Caco-2 (cell line): ENCODE data around the gene PLEKHN1. TPM values are rescaled to one million over a fixed set of nuclear protein-coding genes. Genes with fewer than 3 reads are reported as not detected.

Experiments used
- BruUV-seq: library from RNA; stranded (reverse); fragments of 400-500 nt; replicated peaks from 2 replicates; lab custom pipeline; 2021; lab: Mats Ljungman, UMichigan
- CTCF ChIA-PET: fragments of 300-600 bp; sonication (Branson Sonifier 250); formaldehyde crosslinking; loops from one replicate; lab custom pipeline; 2022; ENCODE audit warnings: antibody characterized with exemption; lab: Charles Lee
- POLR2A ChIA-PET: fragments of 300-600 bp; sonication (Branson Sonifier 250); formaldehyde crosslinking; loops from one replicate; lab custom pipeline; 2022; ENCODE audit warnings: antibody characterized with exemption; lab: Charles Lee
- DNase-seq, 2 experiments: peaks; one replicate each; pipeline versions ENCODE4 v3.0.0 to v3.0.0-alpha.2; 2020 to 2022
- H3K27me3 ChIP-seq: replicated peaks from 2 replicates; pipeline ENCODE4 v1.6.0; 2011; ENCODE audit warnings: low read length; ENCODE audit not compliant: control insufficient read depth, insufficient read depth
- H3K36me3 ChIP-seq: 2 replicates; pipeline ENCODE4 v1.5.1; 2011; ENCODE audit warnings: low read length; ENCODE audit not compliant: control insufficient read depth, insufficient read depth
- H3K4me1 ChIP-seq: fragments of 250-450 bp; sonication (Bioruptor Pico); 2 replicates; pipeline ENCODE4 v1.5.1; 2020; ENCODE audit warnings: mild to moderate bottlenecking
- H3K4me3 ChIP-seq: 2 replicates; pipeline ENCODE4 v1.5.1; 2011; ENCODE audit warnings: low read depth, mild to moderate bottlenecking, control low read depth, low read length
- H3K9me3 ChIP-seq: fragments of 250-450 bp; sonication (Bioruptor Pico); 2 replicates; pipeline ENCODE4 v1.5.1; 2020; ENCODE audit warnings: mild to moderate bottlenecking, moderate library complexity
- H3K27ac Mint-ChIP-seq: one replicate; pipeline ENCODE4 v1.8.0; 2022; ENCODE audit warnings: mixed read lengths; ENCODE audit not compliant: unreplicated experiment
- H3K27me3 Mint-ChIP-seq: one replicate; pipeline ENCODE4 v1.8.0; 2022; ENCODE audit warnings: mixed read lengths; ENCODE audit not compliant: insufficient read depth, unreplicated experiment
- H3K36me3 Mint-ChIP-seq: one replicate; pipeline ENCODE4 v1.8.0; 2022; ENCODE audit warnings: mild to moderate bottlenecking, mixed read lengths; ENCODE audit not compliant: insufficient read depth, unreplicated experiment
- H3K4me1 Mint-ChIP-seq: one replicate; pipeline ENCODE4 v1.8.0; 2022; ENCODE audit warnings: low read depth, mixed read lengths; ENCODE audit not compliant: unreplicated experiment
- H3K4me3 Mint-ChIP-seq: one replicate; pipeline ENCODE4 v1.8.0; 2022; ENCODE audit warnings: mild to moderate bottlenecking, moderate library complexity, mixed read lengths; ENCODE audit not compliant: unreplicated experiment
- H3K9me3 Mint-ChIP-seq: one replicate; pipeline ENCODE4 v1.8.0; 2022; ENCODE audit warnings: mixed read lengths; ENCODE audit not compliant: unreplicated experiment
- CTCF ChIP-seq, 2 experiments: fragments of 200-600 bp in 1 of 2; IDR thresholded peaks; 1 replicate in 1 of 2; 2 replicates in 1 of 2; pipeline versions ENCODE4 v1.5.1 to v1.8.0; 2011 to 2022; ENCODE audit warnings: antibody characterized with exemption in 1 of 2, control low read depth in 1 of 2, inconsistent platforms in 1 of 2, low read depth in 1 of 2, low read length in 1 of 2, mild to moderate bottlenecking in 1 of 2, moderate library complexity in 1 of 2; ENCODE audit not compliant: insufficient read depth in 1 of 2, severe bottlenecking in 1 of 2, unreplicated experiment in 1 of 2
- intact Hi-C: fragments of 100-400 bp; cut with micrococcal nuclease; formaldehyde crosslinking; loops from one replicate; pipeline ENCODE4 v1.10.0; 2022; ENCODE audit not compliant: unreplicated experiment
- total RNA-seq: library from RNA; stranded (reverse); gene quantifications from 2 replicates; pipeline ENCODE4 v1.2.3, GENCODE V29; 2022

PLEKHN1 gene
- total RNA-seq, 1 experiment from 2014 or later, result 3.1 TPM

GRCh38 chr1:934991-935750 is 31.1 kb upstream of the PLEKHN1 start:
- ChIA-PET POLR2A (no interaction called here), CTCF (no interaction called here)
- Mint-ChIP-seq H3K27me3 (peaks cover 4% of the 10 kb centered on the region), H3K4me1 (peaks cover 6% of the 10 kb centered on the region), H3K36me3 (no peaks in the 10 kb centered on the region), H3K4me3 (no peak overlapping the region), H3K9me3 (no peaks in the 10 kb centered on the region), H3K27ac (no peak overlapping the region)
- Histone ChIP-seq H3K4me3 (no peak overlapping the region), H3K4me1 (no peaks in the 10 kb centered on the region), H3K36me3 (no peaks in the 10 kb centered on the region), H3K9me3 (no peaks in the 10 kb centered on the region), H3K27me3 (peaks cover 2% of the 10 kb centered on the region; the same call in 1 of the 2 replicates)
- TF ChIP-seq CTCF (IDR thresholded peaks at IDR 0.05; ENCODE audit: insufficient read depth in 1 of 2, low read depth in 1 of 2, low read length in 1 of 2, severe bottlenecking in 1 of 2, unreplicated experiment in 1 of 2), result no peak
- intact Hi-C loops, result loop anchor here (5.0 kb wide), 1 partner anchor 33 kb away; no protein-coding TSS in a partner anchor
- DNase-seq, result no peak
- no TSS peak for BruUV-seq

GRCh38 chr1:935751-936231 is 30.5 kb upstream of the PLEKHN1 start:
- H3K27ac Mint-ChIP-seq, result no peak overlapping the region
- Histone ChIP-seq H3K9me3 (no peaks in the 10 kb centered on the region), H3K4me1 (peaks cover 5% of the 10 kb centered on the region), H3K36me3 (no peaks in the 10 kb centered on the region), H3K4me3 (no peak overlapping the region), H3K27me3 (peaks cover 6% of the 10 kb centered on the region; the same call in 1 of the 2 replicates)
- H3K4me1 Mint-ChIP-seq, result peaks cover 6% of the 10 kb centered on the region
- intact Hi-C loops, result loop anchor here (5.0 kb wide), 1 partner anchor 33 kb away; no protein-coding TSS in a partner anchor
- CTCF ChIA-PET, result no interaction called here
- peaks cover 3% of the 10 kb centered on the region for H3K36me3 Mint-ChIP-seq
- TF ChIP-seq CTCF (IDR thresholded peaks at IDR 0.05; ENCODE audit: insufficient read depth in 1 of 2, low read depth in 1 of 2, low read length in 1 of 2, severe bottlenecking in 1 of 2, unreplicated experiment in 1 of 2), result no peak
- no peak overlapping the region for H3K4me3 Mint-ChIP-seq
- POLR2A ChIA-PET, result no interaction called here
- no peaks in the 10 kb centered on the region for H3K9me3 Mint-ChIP-seq
- BruUV-seq, result no TSS peak
- H3K27me3 Mint-ChIP-seq, result peaks cover 4% of the 10 kb centered on the region
- DNase-seq, result no peak

GRCh38 chr1:936348-937264 is 29.7 kb upstream of the PLEKHN1 start:
- peaks cover 6% of the 10 kb centered on the region; the same call in 1 of the 2 replicates for H3K27me3 ChIP-seq
- TF ChIP-seq CTCF (IDR thresholded peaks at IDR 0.05; ENCODE audit: insufficient read depth in 1 of 2, low read depth in 1 of 2, low read length in 1 of 2, severe bottlenecking in 1 of 2, unreplicated experiment in 1 of 2), result no peak

More at GRCh38 chr1:936348-937264, 29.7 kb upstream of the PLEKHN1 start:
- Mint-ChIP-seq H3K9me3 (no peaks in the 10 kb centered on the region), H3K4me1 (peaks cover 6% of the 10 kb centered on the region), H3K27ac (no peak overlapping the region), H3K4me3 (no peak overlapping the region), H3K27me3 (peaks cover 6% of the 10 kb centered on the region), H3K36me3 (peaks cover 7% of the 10 kb centered on the region)
- DNase-seq, result no peak
- peaks cover 12% of the 10 kb centered on the region for H3K4me1 ChIP-seq
- H3K4me3 ChIP-seq, result no peak overlapping the region
- intact Hi-C loops, result loop anchor here (5.0 kb wide), 1 partner anchor 34 kb away; no protein-coding TSS in a partner anchor
- CTCF ChIA-PET, result no interaction called here
- no peaks in the 10 kb centered on the region for H3K36me3 ChIP-seq
- no TSS peak for BruUV-seq
- no peaks in the 10 kb centered on the region for H3K9me3 ChIP-seq
- POLR2A ChIA-PET, result no interaction called here
